ENCODE results near the gene ZNF189.
"Not testable (repeated sequence)": the region's sequence is repeated elsewhere in the genome, so short reads cannot be mapped to it uniquely, and the experiment has no call there.

ZNF189 gene

GRCh38 chr9:101369884-101370531, 28.6 kb upstream of the ZNF189 start:
- Mint-ChIP-seq H3K9me3 (no peaks in the 10 kb centered on the region), H3K4me3 (no peak overlapping the region), H3K27ac (no peak overlapping the region), H3K36me3 (ENCODE audit: low read depth) (no peaks in the 10 kb centered on the region), H3K27me3 (peaks cover 5% of the 10 kb centered on the region), H3K4me1 (no peaks in the 10 kb centered on the region)
- no peak for ATAC-seq
- no peak for DNase-seq

GRCh38 chr9:101371813-101372212, 26.8 kb upstream of the ZNF189 start:
- no peak overlapping the region for H3K27ac Mint-ChIP-seq
- no peak overlapping the region for H3K4me3 Mint-ChIP-seq
- no peaks in the 10 kb centered on the region for H3K9me3 Mint-ChIP-seq
- H3K4me1 Mint-ChIP-seq = no peaks in the 10 kb centered on the region
- no peak for DNase-seq
- ATAC-seq = no peak
- H3K36me3 Mint-ChIP-seq (ENCODE audit: low read depth) = no peaks in the 10 kb centered on the region
- peaks cover 9% of the 10 kb centered on the region for H3K27me3 Mint-ChIP-seq

GRCh38 chr9:101372327-101373118, 26.1 kb upstream of the ZNF189 start:
- peaks cover 7% of the 10 kb centered on the region for H3K27me3 Mint-ChIP-seq
- no peaks in the 10 kb centered on the region for H3K4me1 Mint-ChIP-seq
- no peak overlapping the region for H3K27ac Mint-ChIP-seq
- no peak for DNase-seq
- H3K36me3 Mint-ChIP-seq (ENCODE audit: low read depth) = no peaks in the 10 kb centered on the region
- no peaks in the 10 kb centered on the region for H3K9me3 Mint-ChIP-seq
- no peak overlapping the region for H3K4me3 Mint-ChIP-seq
- no peak for ATAC-seq

- DNase-seq (no peak), ATAC-seq (no peak)
- Mint-ChIP-seq H3K4me3 (no peak overlapping the region), H3K27me3 (peaks cover 10% of the 10 kb centered on the region), H3K4me1 (no peaks in the 10 kb centered on the region), H3K36me3 (ENCODE audit: low read depth) (no peaks in the 10 kb centered on the region), H3K9me3 (no peaks in the 10 kb centered on the region), H3K27ac (no peak overlapping the region)
Observed at GRCh38 chr9:101375546-101375945, 23.1 kb upstream of the ZNF189 start.

GRCh38 chr9:101376111-101376848, 22.4 kb upstream of the ZNF189 start:
- no peak overlapping the region for H3K4me3 Mint-ChIP-seq
- no peak overlapping the region for H3K27ac Mint-ChIP-seq
- ATAC-seq = no peak
- H3K27me3 Mint-ChIP-seq = peaks cover 10% of the 10 kb centered on the region
- no peak for DNase-seq
- no peaks in the 10 kb centered on the region for H3K4me1 Mint-ChIP-seq
- no peaks in the 10 kb centered on the region for H3K9me3 Mint-ChIP-seq
- H3K36me3 Mint-ChIP-seq (ENCODE audit: low read depth) = no peaks in the 10 kb centered on the region

- no peak overlapping the region for H3K4me3 Mint-ChIP-seq
Observed at GRCh38 chr9:101380295-101380694, 18.4 kb upstream of the ZNF189 start.

GRCh38 chr9:101381118-101381517, 17.5 kb upstream of the ZNF189 start:
- ATAC-seq = no peak
- no peak for DNase-seq
- Mint-ChIP-seq H3K27ac (no peak overlapping the region), H3K4me1 (no peaks in the 10 kb centered on the region), H3K27me3 (peaks cover 3% of the 10 kb centered on the region), H3K4me3 (no peak overlapping the region), H3K9me3 (peaks cover 9% of the 10 kb centered on the region), H3K36me3 (ENCODE audit: low read depth) (peaks cover 14% of the 10 kb centered on the region)

More at GRCh38 chr9:101380295-101380694, 18.4 kb upstream of the ZNF189 start:
- peaks cover 6% of the 10 kb centered on the region for H3K9me3 Mint-ChIP-seq
- peaks cover 8% of the 10 kb centered on the region for H3K36me3 Mint-ChIP-seq (ENCODE audit: low read depth)
- DNase-seq = no peak
- no peaks in the 10 kb centered on the region for H3K4me1 Mint-ChIP-seq
- H3K27me3 Mint-ChIP-seq = peaks cover 7% of the 10 kb centered on the region
- no peak for ATAC-seq
- H3K27ac Mint-ChIP-seq = no peak overlapping the region

GRCh38 chr9:101381833-101382342, 16.8 kb upstream of the ZNF189 start:
- Mint-ChIP-seq H3K4me1 (no peaks in the 10 kb centered on the region), H3K27ac (no peak overlapping the region), H3K27me3 (peaks cover 3% of the 10 kb centered on the region), H3K4me3 (no peak overlapping the region), H3K9me3 (peaks cover 11% of the 10 kb centered on the region), H3K36me3 (ENCODE audit: low read depth) (peaks cover 16% of the 10 kb centered on the region)
- DNase-seq (no peak), ATAC-seq (no peak)

GRCh38 chr9:101383361-101383760, 15.3 kb upstream of the ZNF189 start:
- H3K4me3 Mint-ChIP-seq = no peak overlapping the region
- no peak for ATAC-seq
- H3K36me3 Mint-ChIP-seq (ENCODE audit: low read depth) = peaks cover 26% of the 10 kb centered on the region
- H3K27ac Mint-ChIP-seq = no peak overlapping the region
- no peak for DNase-seq
- no peaks in the 10 kb centered on the region for H3K4me1 Mint-ChIP-seq
- peaks cover 3% of the 10 kb centered on the region for H3K27me3 Mint-ChIP-seq
- H3K9me3 Mint-ChIP-seq = peaks cover 11% of the 10 kb centered on the region

- Mint-ChIP-seq H3K9me3 (peaks cover 11% of the 10 kb centered on the region), H3K36me3 (ENCODE audit: low read depth) (peaks cover 36% of the 10 kb centered on the region), H3K27ac (peak within 1 kb of the TSS; percentile 21)
- H3K4me1 Mint-ChIP-seq, ATAC-seq, DNase-seq, H3K4me3 Mint-ChIP-seq, H3K27me3 Mint-ChIP-seq: not testable (repeated sequence)
Observed at GRCh38 chr9:101384873-101385536, 13.6 kb upstream of the ZNF189 start, which contains the start of gene BAAT. TSS of gene BAAT (minus strand) at chr9:101385006. CDS start at chr9:101371404, 13,602 bp downstream.

- Mint-ChIP-seq H3K36me3 (ENCODE audit: low read depth) (peaks cover 63% of the 10 kb centered on the region), H3K9me3 (peaks cover 22% of the 10 kb centered on the region), H3K4me1 (peaks cover 18% of the 10 kb centered on the region), H3K27ac (peak overlapping the region; percentile 18), H3K4me3 (no peak overlapping the region), H3K27me3 (no peaks in the 10 kb centered on the region)
- no peak for DNase-seq
- ATAC-seq = peak; percentile 65
Observed at GRCh38 chr9:101387871-101388506, 10.7 kb upstream of the ZNF189 start.

- Mint-ChIP-seq H3K27ac (no peak overlapping the region), H3K4me1 (peaks cover 22% of the 10 kb centered on the region), H3K36me3 (ENCODE audit: low read depth) (peaks cover 69% of the 10 kb centered on the region), H3K27me3 (no peaks in the 10 kb centered on the region), H3K9me3 (peaks cover 25% of the 10 kb centered on the region), H3K4me3 (no peak overlapping the region)
- ATAC-seq = no peak
- no peak for DNase-seq
Observed at GRCh38 chr9:101388507-101388993, 10.1 kb upstream of the ZNF189 start.

- no peak overlapping the region for H3K27ac Mint-ChIP-seq
- peak overlapping the region; percentile 28 for H3K4me3 Mint-ChIP-seq
- peaks cover 57% of the 10 kb centered on the region for H3K4me1 Mint-ChIP-seq
- peaks cover 82% of the 10 kb centered on the region for H3K36me3 Mint-ChIP-seq (ENCODE audit: low read depth)
- H3K9me3 Mint-ChIP-seq = peaks cover 32% of the 10 kb centered on the region
- no peaks in the 10 kb centered on the region for H3K27me3 Mint-ChIP-seq
- DNase-seq = no peak
- ATAC-seq = no peak
Observed at GRCh38 chr9:101393135-101393534, 5.5 kb upstream of the ZNF189 start.

Data from activated naive CD8-positive, alpha-beta T cell treated with anti-CD3 and anti-CD28 coated beads, Interleukin-2, amount 50 U/mL, for 24 hours (primary cell).